GM18505 (cell line): ENCODE data around the gene SNX30.

ENCODE experiments used
- ATAC-seq: cut with Tn5 transposase; IDR thresholded peaks from one replicate; pipeline ENCODE4 v1.9.1; 2021; ENCODE audit not compliant: unreplicated experiment
- POLR2A ChIP-seq: IDR thresholded peaks from 4 replicates; pipeline ENCODE4 v1.6.1; 2011; ENCODE audit warnings: borderline replicate concordance; ENCODE audit not compliant: insufficient read depth, insufficient read length; ENCODE audit errors: extremely low read depth

Gene SNX30

DNA sequence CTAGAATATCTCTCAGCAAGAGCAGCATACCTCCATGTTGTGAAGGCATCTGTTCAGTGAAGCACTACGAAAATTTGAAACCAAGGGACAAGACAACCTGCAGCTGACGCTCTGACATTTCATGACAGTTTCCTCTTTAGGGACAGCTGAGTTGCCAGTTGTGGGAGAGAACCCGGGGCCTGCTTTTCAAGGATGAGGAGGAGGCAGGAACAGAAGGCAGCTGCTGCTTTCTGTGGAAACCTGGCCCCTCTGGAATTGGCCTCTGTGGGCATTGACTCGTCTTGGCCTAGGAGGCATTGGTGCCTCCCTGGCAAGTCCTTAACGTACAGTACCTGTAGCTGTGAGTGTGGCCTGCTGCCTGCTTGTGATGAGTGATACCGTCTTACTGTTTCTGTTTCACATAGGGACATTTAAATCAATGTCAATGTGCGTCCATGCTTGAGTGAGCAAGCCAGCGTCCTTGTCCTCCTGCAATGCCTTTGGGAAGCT is 118.5 kb downstream of the SNX30 start:
- TF ChIP-seq POLR2A, result no peak
- ATAC-seq, result no peak

- ATAC-seq, result no peak
- no peak for TF ChIP-seq POLR2A
These were observed 119.4 kb downstream of the SNX30 start for GRCh38 chr9:112869917-112870316.

DNA sequence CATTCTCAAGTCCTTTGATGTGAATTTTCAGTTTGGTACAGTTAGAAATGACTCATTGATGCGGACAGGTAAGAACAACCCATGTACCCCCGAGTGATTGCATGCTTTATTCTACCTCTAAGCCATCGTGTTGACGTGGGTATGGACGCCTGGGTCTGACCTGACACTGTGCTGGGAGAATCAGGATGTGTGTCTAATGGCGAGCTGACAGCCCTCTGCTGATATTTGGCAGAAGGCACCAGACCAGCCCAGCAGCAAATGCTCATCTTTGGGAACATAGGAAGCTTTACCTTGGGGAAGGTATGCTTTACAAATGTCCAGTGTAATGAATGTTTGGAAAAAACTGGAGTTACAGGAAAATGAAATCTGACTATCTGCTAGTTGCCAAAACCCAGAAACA is 120.0 kb downstream of the SNX30 start:
- TF ChIP-seq POLR2A, result no peak
- no peak for ATAC-seq

DNA sequence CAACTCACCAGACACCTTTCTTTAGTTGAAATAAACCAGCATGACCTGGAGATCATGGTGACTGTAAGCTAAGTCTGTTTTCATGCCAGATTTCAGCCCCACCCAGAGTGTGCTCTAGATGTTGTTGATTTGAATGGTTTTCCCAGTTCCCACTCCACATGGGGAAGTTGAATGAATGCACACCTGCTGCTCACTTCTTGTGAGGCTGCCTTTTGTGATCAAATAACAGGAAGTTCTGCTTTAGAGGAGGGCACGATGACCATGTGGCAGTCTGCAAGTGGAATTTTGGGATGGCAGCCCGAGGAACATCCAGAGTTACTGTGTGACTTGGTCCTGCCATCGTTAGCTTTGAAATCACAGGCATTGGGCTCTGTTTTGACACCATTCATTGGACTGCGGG is 121.5 kb downstream of the SNX30 start:
- no peak for ATAC-seq
- no peak for TF ChIP-seq POLR2A

DNA sequence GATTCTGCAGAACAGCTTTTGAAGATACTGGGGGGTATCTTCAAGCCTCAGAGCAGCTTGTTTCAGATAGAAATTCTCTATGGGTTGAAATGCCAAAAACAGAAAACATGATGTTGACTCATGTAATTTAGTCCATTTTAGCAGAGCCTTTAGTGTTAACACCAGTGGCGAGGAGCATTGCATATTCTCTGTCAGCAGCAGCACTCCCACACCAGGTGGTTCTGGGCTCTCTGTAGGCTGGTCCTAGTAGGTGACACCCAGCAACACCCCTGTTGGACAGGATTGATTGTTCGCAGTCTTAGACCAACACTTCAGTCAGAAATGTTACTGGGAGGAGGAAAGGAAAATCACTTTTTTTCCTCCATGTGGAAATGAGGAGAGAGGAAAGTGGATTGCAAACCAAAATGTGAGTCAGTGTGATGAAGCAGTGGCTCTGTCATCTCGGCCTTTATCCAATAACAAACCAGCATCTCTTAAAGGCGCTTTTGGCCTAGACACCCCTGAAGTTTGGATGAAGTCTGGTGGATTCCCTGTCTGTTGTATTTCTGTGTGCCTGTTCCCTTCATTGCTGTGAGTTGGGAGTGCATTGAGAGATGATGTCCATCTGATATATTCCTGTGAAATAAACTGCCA is 123.3 kb downstream of the SNX30 start:
- no peak for TF ChIP-seq POLR2A
- no peak for ATAC-seq

DNA sequence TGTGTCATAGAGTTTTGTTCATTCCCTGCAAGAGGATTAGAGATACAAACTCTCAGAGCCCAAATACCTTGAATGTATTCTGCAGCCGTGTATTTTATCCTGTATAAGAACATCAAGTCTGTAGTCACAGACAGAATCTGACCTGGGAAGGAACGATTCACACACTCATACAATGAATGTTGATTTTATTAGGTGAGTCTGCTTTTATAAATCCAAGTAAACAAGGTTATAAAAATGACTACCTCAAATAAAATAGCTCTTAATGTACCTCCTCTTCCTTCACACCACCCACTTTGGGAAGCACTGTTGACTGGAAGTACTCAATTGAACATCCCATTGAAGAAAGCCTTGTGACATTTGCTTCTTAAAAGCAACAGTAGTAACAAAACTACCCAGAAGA is 128.2 kb downstream of the SNX30 start:
- ATAC-seq, result no peak
- no peak for TF ChIP-seq POLR2A

- no peak for ATAC-seq
- no peak for TF ChIP-seq POLR2A
These were observed 130.1 kb downstream of the SNX30 start for GRCh38 chr9:112880650-112881049.

DNA sequence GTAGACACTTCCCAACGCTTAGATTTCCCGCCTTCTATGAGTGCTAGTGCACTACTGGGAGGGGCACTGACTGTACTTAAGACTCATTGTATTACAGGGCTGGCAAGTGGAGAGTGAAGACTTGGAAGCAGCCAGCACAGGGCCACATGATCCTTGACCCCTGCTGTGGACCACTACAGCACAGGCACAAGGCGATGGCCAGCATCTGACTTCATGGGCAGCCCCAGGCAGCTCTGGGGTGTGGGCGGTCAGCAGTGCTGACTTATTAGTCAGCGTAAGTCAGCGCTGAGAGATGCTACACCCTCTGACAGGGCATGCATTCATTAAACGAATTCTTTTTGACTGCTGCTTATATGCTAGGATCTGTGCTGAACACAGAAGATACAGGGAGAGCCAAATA is 130.8 kb downstream of the SNX30 start:
- no peak for TF ChIP-seq POLR2A
- ATAC-seq, result no peak

- TF ChIP-seq POLR2A, result no peak
- no peak for ATAC-seq
These were observed 133.5 kb downstream of the SNX30 start for GRCh38 chr9:112884101-112884500.

DNA sequence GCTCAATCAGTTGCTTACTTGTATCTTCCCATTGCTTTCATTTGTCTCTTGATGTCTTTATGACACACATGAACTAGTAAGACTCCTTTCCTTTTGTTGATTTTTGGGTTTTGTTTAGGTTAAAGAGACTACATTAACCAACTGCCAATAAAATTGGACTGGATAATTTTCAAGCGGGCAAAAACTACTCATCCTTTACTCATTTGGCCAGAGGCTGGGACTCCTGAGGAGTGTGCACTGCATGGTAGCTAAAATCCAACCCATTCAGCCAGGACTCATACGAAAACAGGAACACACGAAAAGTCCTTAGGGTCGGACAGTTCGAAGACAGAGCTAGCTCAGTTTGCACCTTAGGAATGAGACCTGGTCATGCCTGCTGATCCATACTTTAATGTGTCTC is 134.2 kb downstream of the SNX30 start:
- no peak for ATAC-seq
- TF ChIP-seq POLR2A, result no peak

DNA sequence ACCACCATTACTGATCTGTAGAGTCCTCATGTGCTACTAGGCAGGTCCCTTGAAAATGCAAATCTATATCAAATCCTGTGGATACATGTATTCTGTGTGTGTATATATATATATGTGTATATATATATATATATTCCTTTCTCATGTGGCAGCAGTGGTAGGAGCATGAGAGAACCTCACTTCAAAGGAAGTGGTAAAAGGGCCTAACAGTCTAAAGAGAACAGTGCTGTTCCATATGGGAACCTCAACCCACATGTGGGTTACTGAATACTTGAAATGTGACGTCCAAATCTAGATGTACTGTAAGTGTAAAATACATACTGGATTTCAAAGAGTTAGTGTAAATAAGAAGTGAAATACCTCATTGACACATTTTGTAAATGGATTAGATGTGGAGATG is 134.8 kb downstream of the SNX30 start:
- no peak for TF ChIP-seq POLR2A
- ATAC-seq, result no peak

- no peak for ATAC-seq
- TF ChIP-seq POLR2A, result no peak
These were observed 135.8 kb downstream of the SNX30 start for GRCh38 chr9:112886351-112886750.

DNA sequence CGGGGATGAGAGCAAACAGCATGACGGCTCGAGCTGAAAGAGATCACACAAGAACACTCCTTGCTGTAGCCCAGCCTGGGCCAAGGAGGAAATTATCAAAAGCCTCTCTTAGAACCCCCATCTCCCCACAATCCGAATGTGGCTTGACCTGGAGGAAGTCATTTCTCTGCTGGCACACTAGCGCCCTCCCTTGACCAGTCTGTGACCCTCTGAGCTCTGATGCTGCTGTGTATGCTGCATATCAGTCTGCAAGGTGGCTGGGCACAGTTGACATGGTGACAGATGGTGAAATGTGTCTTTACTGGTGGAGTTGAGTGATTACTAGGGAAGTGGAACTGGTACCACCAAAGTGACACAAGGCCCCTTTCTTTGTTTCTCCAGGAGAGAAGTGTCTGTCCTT is 136.8 kb downstream of the SNX30 start:
- no peak for ATAC-seq
- TF ChIP-seq POLR2A, result no peak

GRCh38 chr9:112890106-112891081 is 139.8 kb downstream of the SNX30 start, which contains the start of gene SLC46A2:
Gene SLC46A2, minus strand, starts transcription at chr9:112890876. Its CDS starts 195 bp downstream, at chr9:112890681.
- ATAC-seq, result no peak
- TF ChIP-seq POLR2A, result no peak
